H9 (cell line): ENCODE data around the gene ATAD3B. TPM values are rescaled to one million over a fixed set of nuclear protein-coding genes. Genes with fewer than 3 reads are reported as not detected.

Source experiments
- DNase-seq: peaks from one replicate; pipeline ENCODE4 v3.0.0-alpha.2; 2017
- H2AFZ ChIP-seq: one replicate; pipeline ENCODE4 v1.6.1; 2013; ENCODE audit warnings: mild to moderate bottlenecking, low read length, control low read depth, moderate library complexity
- H2AK5ac ChIP-seq: 2 replicates; pipeline ENCODE4 v1.6.1; 2013; ENCODE audit warnings: low read length, control low read depth, mixed read lengths; ENCODE audit not compliant: insufficient read length
- H2BK120ac ChIP-seq: one replicate; pipeline ENCODE4 v1.6.1; 2013; ENCODE audit warnings: low read depth, mild to moderate bottlenecking, low read length, control low read depth, inconsistent platforms; ENCODE audit not compliant: poor library complexity, severe bottlenecking
- H2BK12ac ChIP-seq: 2 replicates; pipeline ENCODE4 v1.6.1; 2013; ENCODE audit warnings: low read length, control low read depth, mixed read lengths, low read depth; ENCODE audit not compliant: insufficient read length
- H2BK15ac ChIP-seq: 2 replicates; pipeline ENCODE4 v1.6.1; 2013; ENCODE audit warnings: low read depth, low read length, control low read depth
- H2BK20ac ChIP-seq: one replicate; pipeline ENCODE4 v1.6.1; 2013; ENCODE audit warnings: low read depth, mild to moderate bottlenecking, low read length, control low read depth, inconsistent platforms; ENCODE audit not compliant: poor library complexity, severe bottlenecking
- H2BK5ac ChIP-seq: 2 replicates; pipeline ENCODE4 v1.6.1; 2013; ENCODE audit warnings: low read length, control low read depth, mixed read lengths; ENCODE audit not compliant: insufficient read length
- H3K14ac ChIP-seq: 2 replicates; pipeline ENCODE4 v1.6.1; 2013; ENCODE audit warnings: low read length, control low read depth; ENCODE audit not compliant: insufficient read depth
- H3K18ac ChIP-seq: 2 replicates; pipeline ENCODE4 v1.6.1; 2013; ENCODE audit warnings: low read depth, mild to moderate bottlenecking, mixed read lengths, low read length, control low read depth; ENCODE audit not compliant: insufficient read length
- H3K23ac ChIP-seq: 2 replicates; pipeline ENCODE4 v1.6.1; 2013; ENCODE audit warnings: low read length, control low read depth, mixed read lengths, low read depth; ENCODE audit not compliant: insufficient read length
- H3K23me2 ChIP-seq: 2 replicates; pipeline ENCODE4 v1.6.1; 2013; ENCODE audit warnings: low read depth, mild to moderate bottlenecking, mixed read lengths, low read length, control low read depth; ENCODE audit not compliant: insufficient read length, poor library complexity, severe bottlenecking
- H3K27ac ChIP-seq: 2 replicates; pipeline ENCODE4 v1.5.1; 2013; ENCODE audit warnings: low read length, control low read depth, mixed read lengths, low read depth; ENCODE audit not compliant: insufficient read length
- H3K27me3 ChIP-seq: 2 replicates; pipeline ENCODE4 v1.6.1; 2013; ENCODE audit warnings: low read length, control low read depth, inconsistent platforms; ENCODE audit not compliant: insufficient read depth
- H3K4ac ChIP-seq: 2 replicates; pipeline ENCODE4 v1.6.1; 2013; ENCODE audit warnings: low read depth, mild to moderate bottlenecking, control low read depth, inconsistent platforms, low read length, moderate library complexity
- H3K4me1 ChIP-seq: 2 replicates; pipeline ENCODE4 v1.6.1; 2013; ENCODE audit warnings: low read length, control low read depth, inconsistent platforms; ENCODE audit not compliant: insufficient read depth
- H3K4me2 ChIP-seq: 2 replicates; pipeline ENCODE4 v1.6.1; 2013; ENCODE audit warnings: low read length, control low read depth, mixed read lengths; ENCODE audit not compliant: insufficient read length, insufficient read depth
- H3K56ac ChIP-seq: 2 replicates; pipeline ENCODE4 v1.6.1; 2013; ENCODE audit warnings: low read depth, mild to moderate bottlenecking, mixed read lengths, low read length, control low read depth; ENCODE audit not compliant: insufficient read length
- H3K79me1 ChIP-seq: 2 replicates; pipeline ENCODE4 v1.6.1; 2013; ENCODE audit warnings: low read depth, mild to moderate bottlenecking, moderate library complexity, low read length, control low read depth, inconsistent platforms; ENCODE audit not compliant: insufficient read depth, poor library complexity, severe bottlenecking
- H3K79me2 ChIP-seq: 2 replicates; pipeline ENCODE4 v1.6.1; 2013; ENCODE audit warnings: low read length, control low read depth, inconsistent platforms; ENCODE audit not compliant: insufficient read depth
- H3K9ac ChIP-seq: 2 replicates; pipeline ENCODE4 v1.6.1; 2013; ENCODE audit warnings: low read length, control low read depth, mixed read lengths; ENCODE audit not compliant: insufficient read length; ENCODE audit errors: extremely low read depth
- H3K9me3 ChIP-seq: one replicate; pipeline ENCODE4 v1.6.1; 2013; ENCODE audit warnings: low read depth, low read length, inconsistent platforms; ENCODE audit not compliant: control insufficient read depth
- H3T11ph ChIP-seq: one replicate; pipeline ENCODE4 v1.6.1; 2013; ENCODE audit warnings: mild to moderate bottlenecking, low read length, control low read depth, inconsistent platforms
- H4K20me1 ChIP-seq: one replicate; pipeline ENCODE4 v1.6.1; 2013; ENCODE audit not compliant: control insufficient read depth, insufficient read length, insufficient read depth
- H4K5ac ChIP-seq: 2 replicates; pipeline ENCODE4 v1.6.1; 2013; ENCODE audit warnings: low read depth, mild to moderate bottlenecking, mixed read lengths, low read length, control low read depth; ENCODE audit not compliant: insufficient read length
- H4K8ac ChIP-seq: replicated peaks from 2 replicates; pipeline ENCODE4 v1.6.1; 2013; ENCODE audit warnings: low read length, control low read depth, mixed read lengths, low read depth; ENCODE audit not compliant: insufficient read length
- H4K91ac ChIP-seq: 2 replicates; pipeline ENCODE4 v1.6.1; 2013; ENCODE audit warnings: low read depth, mild to moderate bottlenecking, moderate library complexity, mixed read lengths, low read length, control low read depth; ENCODE audit not compliant: insufficient read length
- H3K27ac Mint-ChIP-seq, 3 experiments: 2 replicates in 2 of 3; 3 replicates in 1 of 3; pipeline ENCODE4 v1.8.0; 2020 to 2021; ENCODE audit warnings: mixed read lengths in 3 of 3, mild to moderate bottlenecking in 1 of 3, moderate library complexity in 1 of 3
- H3K27me3 Mint-ChIP-seq: 2 replicates; pipeline ENCODE4 v1.8.0; 2021; ENCODE audit warnings: low read depth, mild to moderate bottlenecking, moderate library complexity, mixed read lengths
- H3K36me3 Mint-ChIP-seq, 3 experiments: 2 replicates in 2 of 3; 3 replicates in 1 of 3; pipeline ENCODE4 v1.8.0; 2020 to 2021; ENCODE audit warnings: low read depth in 3 of 3, mixed read lengths in 3 of 3; ENCODE audit not compliant: insufficient read depth in 1 of 3
- H3K4me1 Mint-ChIP-seq, 2 experiments: 2 replicates each; pipeline ENCODE4 v1.8.0; 2020; ENCODE audit warnings: mixed read lengths in 2 of 2
- H3K4me3 Mint-ChIP-seq, 2 experiments: 2 replicates in 1 of 2; 3 replicates in 1 of 2; pipeline ENCODE4 v1.8.0; 2020 to 2021; ENCODE audit warnings: mild to moderate bottlenecking in 2 of 2, mixed read lengths in 2 of 2, moderate library complexity in 1 of 2
- H3K9me3 Mint-ChIP-seq, 2 experiments: 2 replicates in 1 of 2; 3 replicates in 1 of 2; pipeline ENCODE4 v1.8.0; 2020; ENCODE audit warnings: mild to moderate bottlenecking in 2 of 2, mixed read lengths in 2 of 2, moderate library complexity in 1 of 2
- CTCF ChIP-seq: fragments of 200-600 bp; sonication (generic); conservative IDR thresholded peaks from 3 replicates; pipeline ENCODE4 v1.8.0; 2021; ENCODE audit warnings: antibody characterized with exemption, mild to moderate bottlenecking
- WGBS: extraction: QIAGEN DNeasy Blood & Tissue Kit; methylation state at CpG from one replicate; pipeline ENCODE4 v1.1.7; 2013; ENCODE audit warnings: missing lambda C conversion rate, low lambda C conversion rate, mixed read lengths; ENCODE audit not compliant: insufficient read length; ENCODE audit errors: extremely low coverage; 5-methylcytosine and 5-hydroxymethylcytosine counted together
- total RNA-seq: library from RNA; stranded (reverse); gene quantifications from 2 replicates; pipeline ENCODE4 v1.2.1, GENCODE V29; 2021

Gene ATAD3B
- total RNA-seq, 1 experiment from 2014 or later = 78.6 TPM

GRCh38 chr1:1510912-1511532 is 39.5 kb downstream of the ATAD3B start:
- H3K4ac ChIP-seq = no peak overlapping the region; the same call in 1 of the 2 replicates
- no peak overlapping the region for H2BK5ac ChIP-seq
- no peaks in the 10 kb centered on the region for H4K20me1 ChIP-seq
- H3K23ac ChIP-seq = no peak overlapping the region
- Mint-ChIP-seq H3K9me3 (no peaks in the 10 kb centered on the region; a peak in 1 of 5 replicates), H3K36me3 (peaks cover 0 to 6% (median 4%) of the 10 kb centered on the region in 3 experiments; a peak in 3 of 7 replicates), H3K27ac (peak overlapping the region; percentile 89 to 98 (median 92)), H3K4me1 (peaks cover 6 to 9% of the 10 kb centered on the region in 2 experiments), H3K27me3 (no peaks in the 10 kb centered on the region), H3K4me3 (peak overlapping the region; percentile 69 to 85)
- no peaks in the 10 kb centered on the region for H3K79me1 ChIP-seq
- no peaks in the 10 kb centered on the region for H3K4me1 ChIP-seq
- no peaks in the 10 kb centered on the region for H3K23me2 ChIP-seq
- no peak overlapping the region for H2BK20ac ChIP-seq
- H2BK12ac ChIP-seq = no peak overlapping the region
- peak overlapping the region; percentile 30 for H3K27ac ChIP-seq
- WGBS = no CpG with 5 or more reads among the region's 17 CpGs
- no peak overlapping the region for H3K18ac ChIP-seq
- H3K56ac ChIP-seq = no peak overlapping the region
- no peak overlapping the region for H4K8ac ChIP-seq
- H4K5ac ChIP-seq = no peak overlapping the region
- peak overlapping the region; percentile 29 for H2BK120ac ChIP-seq
- H3K27me3 ChIP-seq = no peaks in the 10 kb centered on the region
- H3K14ac ChIP-seq = peak overlapping the region; percentile 91
- no peaks in the 10 kb centered on the region; the same call in 1 of the 2 replicates for H3K79me2 ChIP-seq
- H3K9me3 ChIP-seq = no peaks in the 10 kb centered on the region
- TF ChIP-seq CTCF = no peak; the same call in 2 of the 3 replicates
- H3T11ph ChIP-seq = no peak overlapping the region
- peak overlapping the region; percentile 69 for H3K9ac ChIP-seq
- no peak overlapping the region for H2BK15ac ChIP-seq
- H2AK5ac ChIP-seq = no peak overlapping the region
- H2AFZ ChIP-seq = no peak overlapping the region
- peak; percentile 77 for DNase-seq
- H4K91ac ChIP-seq = no peak overlapping the region
- H3K4me2 ChIP-seq = peak overlapping the region; percentile 63
